Measurements from ENCODE around the gene OSBPL9.
A peak's percentile ranks its signal among the peaks of the same experiment; 100 is the strongest.

The OSBPL9 gene

DNA sequence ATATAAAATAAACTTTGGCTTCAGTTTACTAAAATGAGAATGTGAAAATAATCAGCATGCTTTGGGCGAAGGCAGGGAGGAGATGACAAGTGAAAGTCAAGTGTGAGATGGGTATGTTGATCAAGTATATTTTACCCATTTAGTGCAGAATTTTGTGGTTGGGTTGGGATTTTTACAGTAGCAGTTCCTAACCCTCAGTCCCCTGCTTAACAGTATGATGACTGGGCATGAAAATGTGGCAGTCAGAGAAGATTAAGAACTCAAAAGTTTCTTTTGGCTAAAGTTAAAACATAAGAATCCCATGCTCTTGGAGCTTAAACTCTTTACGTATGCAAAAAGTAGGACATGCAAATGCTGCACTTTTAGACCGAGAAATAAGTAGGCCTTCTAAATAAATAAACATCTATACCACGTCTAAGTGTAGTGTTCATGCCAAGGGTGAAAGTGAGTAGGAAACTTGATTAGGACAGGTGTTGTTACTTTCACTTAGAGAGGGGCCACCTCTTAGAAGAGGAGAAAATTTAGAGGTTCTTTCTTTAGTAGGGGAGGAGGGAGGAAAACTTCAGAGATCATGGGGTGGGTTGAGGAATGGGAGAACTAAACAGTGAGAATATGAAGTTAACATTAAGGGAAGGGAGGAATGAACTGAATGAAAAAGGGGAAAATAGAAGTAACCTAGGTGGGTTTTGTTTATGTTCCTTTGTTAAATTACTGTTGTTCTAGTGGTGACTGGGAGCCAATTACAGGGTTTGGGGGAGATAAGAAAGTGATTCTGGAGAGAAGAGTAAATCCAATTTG is 127.8 kb downstream of the OSBPL9 start:
- no peak for DNase-seq

DNA sequence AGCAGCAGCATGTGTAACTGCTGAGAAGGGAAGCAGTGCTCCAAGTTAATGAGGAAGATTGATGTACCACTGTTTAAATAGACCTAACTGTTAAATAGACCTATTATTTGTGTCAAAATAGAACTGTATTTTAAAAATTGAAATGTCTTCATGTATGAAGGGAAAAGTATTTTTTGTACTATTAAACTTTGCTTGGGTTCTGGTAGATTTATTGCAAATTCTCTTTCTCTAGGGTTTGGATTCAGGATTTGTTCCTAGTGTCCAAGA is 128.3 kb downstream of the OSBPL9 start:
- no peak for DNase-seq

DNA sequence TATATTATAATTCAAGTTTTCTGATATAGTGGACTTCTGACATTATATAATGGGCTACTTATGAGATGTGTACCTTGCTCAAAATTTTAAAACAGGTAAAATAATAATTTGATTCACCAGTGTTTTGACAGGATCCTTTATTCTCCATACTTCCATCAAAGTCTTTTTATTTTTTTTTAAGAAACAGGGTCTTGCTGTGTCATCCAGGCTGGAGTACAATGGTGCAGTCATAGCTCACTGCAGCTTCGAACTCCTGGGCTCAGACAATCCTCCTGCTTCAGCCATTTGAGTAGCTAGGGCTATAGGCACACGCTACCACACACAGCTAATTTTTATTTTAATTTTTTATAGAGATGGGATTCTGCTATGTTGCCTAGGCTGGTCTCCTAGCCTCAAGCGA is 132.3 kb downstream of the OSBPL9 start:
- DNase-seq: no peak

DNA sequence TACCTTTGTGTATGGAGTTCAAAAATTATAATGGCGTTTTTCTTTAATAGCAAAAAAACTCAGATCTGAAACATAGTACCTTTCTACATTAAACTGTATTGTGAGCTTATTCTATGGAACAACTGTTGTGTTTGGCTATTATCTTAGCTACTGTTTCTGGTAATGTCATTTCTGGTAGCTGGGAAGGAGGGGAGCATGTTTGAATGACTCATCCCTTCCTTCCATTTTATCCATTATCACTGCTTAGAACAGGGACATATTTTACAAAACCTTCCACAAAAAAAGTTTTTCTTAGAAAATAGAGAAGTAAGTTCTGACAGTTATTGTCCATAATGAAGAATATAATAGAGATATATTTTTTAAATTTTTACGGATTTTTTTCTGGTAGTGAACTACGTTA is 133.3 kb downstream of the OSBPL9 start:
- no peak for DNase-seq

DNA sequence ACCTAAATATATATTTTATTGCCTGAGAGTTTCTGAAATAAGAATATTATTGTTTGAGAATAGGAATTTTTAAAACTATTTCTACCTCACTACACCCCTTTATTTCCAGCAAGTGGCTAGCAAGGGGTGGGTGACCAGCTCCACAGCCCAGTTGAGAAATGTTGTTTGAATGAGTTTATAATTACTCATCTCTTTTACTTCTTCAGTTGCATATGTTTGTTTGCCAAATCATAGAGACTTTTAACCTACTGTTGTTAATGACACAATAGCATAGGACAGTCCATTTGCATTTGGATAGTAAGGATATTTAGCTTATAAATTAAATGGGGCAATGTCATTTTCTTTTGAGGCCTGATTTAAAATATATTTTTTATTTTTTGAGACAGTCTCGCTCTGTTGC is 133.8 kb downstream of the OSBPL9 start:
- DNase-seq: no peak

DNA sequence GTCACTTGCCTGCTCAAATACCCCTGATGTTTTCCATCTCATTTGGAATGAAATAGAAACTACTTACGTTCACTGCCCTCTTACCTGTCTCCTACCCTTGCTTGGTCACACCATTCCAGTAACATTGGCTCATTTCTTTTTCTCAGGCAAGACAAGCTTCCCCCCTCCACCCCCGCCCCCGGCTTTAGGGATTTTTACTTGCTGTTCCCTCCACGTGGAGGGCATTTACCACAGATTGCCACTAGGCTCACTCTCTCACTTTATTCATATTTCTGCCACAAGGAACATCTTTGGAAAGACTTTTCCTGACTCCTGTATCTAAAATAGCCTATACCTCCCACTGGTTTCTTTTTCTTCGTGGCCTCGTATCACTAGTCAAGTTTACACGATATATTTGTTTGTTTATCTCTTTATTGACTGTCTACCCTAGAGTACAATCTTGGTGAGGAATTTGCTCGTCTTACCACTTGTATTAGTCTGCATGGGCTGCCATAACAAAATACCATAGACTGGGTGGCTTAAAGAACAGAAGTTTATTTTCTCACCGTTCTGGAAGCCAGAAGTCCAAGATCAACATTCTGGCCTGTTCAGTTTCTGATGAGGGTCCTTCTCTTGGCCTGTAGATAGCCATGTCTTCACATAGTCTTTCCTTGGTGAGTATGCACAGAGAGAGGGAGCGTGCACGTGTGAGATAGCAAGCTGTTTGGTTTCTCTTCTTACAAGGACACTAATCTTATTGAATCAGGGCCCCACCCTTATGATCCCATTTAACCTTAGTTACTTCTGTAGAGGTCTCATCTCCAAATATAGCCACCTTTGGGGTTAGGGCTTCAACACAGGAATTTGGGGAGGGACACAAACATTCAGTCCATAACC is 135.4 kb downstream of the OSBPL9 start:
- no peak for DNase-seq

DNA sequence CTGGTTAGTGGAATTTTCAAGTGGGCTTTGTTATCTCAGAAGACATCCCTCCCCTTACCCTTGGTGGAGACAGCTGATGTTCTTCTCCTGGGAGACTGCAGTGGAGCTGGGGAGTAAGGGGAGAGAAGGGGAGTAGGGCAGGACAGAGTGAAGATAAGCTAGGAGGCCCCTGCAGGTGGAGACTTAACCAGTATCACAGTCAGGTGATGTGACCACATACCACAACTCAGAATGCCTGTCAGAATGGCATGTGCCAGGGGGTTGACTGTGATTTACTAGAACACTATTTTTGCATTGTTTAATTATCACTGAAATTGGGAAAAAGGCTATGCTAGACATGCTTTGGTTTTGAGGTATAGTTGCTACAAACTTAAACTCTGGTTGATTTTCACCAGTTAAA is 137.1 kb downstream of the OSBPL9 start:
- DNase-seq: no peak

DNA sequence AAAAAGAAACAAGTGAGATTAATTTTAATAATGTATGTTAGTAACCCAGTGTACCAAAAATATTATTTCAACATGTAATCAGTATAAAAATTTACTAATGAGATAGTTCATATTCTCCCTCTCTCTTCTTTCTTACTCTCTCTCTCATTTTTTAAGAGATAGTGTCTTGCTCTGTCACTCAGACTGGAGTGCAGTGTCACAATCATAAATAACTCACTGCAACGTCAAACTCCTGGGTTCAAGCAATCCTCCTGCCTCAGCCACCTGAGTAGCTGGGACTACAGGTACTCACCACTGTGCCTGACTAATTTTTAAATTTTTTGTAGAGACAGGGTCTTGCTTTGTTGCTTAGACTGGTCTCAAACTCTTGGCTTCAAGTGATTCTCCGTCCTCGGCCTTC is 137.8 kb downstream of the OSBPL9 start:
- DNase-seq: no peak

DNA sequence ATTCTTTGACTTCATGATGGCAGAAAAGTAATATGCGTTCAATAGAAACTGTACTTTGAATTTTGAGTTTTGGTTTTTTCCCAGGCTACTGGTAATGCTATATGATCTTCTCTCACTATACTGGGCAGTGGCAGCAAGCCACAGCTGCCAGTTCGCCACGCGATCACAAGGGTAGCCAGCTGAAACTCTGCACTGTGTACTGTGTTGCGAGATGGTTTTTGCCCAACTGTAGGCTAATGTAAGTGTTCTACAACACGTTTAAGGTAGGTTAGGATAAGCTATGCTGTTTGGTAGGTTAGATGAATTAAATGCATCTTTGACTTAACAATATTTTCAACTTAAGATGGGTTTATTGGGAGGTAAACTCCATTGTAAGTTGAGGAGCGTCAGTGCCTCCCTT is 138.5 kb downstream of the OSBPL9 start:
- no peak for DNase-seq

DNA sequence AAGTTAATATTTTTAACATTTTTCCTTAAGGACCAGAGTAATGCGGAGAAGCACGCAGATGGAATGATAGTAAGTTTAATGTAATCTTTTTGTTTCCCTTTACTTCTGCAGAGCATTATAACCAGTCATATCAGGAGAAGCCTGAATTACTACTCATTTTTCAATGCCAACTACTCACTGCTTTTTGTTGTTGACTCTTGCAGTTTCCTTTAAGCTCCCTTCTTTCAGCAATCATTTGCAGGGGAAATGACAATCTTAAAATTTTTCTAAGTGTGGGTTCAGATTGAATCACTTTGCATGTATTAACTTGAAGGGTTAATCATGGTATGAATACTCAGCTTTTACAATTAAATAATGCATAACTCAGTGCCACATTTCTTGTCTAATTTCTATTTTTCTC is 139.4 kb downstream of the OSBPL9 start:
- no peak for DNase-seq

DNA sequence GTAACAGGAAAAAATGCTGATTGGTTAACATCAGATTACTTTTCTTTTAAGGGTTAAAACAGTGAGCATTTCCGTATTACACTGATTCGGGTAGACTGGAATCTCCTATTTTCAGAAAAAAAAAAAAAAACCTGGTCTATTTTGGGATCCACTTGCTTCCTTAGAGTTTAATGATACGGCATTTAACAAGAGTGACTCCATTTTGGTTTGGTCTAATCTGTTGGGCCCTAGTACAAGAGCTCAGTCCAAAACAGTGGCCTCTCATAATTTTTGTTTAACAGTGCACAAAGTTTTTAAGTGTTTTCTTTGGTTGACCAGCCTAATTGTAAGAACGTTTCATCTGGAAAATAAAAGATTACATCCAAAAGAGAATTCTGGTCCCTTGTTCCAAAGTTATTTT is 141.4 kb downstream of the OSBPL9 start:
- DNase-seq: no peak

DNA sequence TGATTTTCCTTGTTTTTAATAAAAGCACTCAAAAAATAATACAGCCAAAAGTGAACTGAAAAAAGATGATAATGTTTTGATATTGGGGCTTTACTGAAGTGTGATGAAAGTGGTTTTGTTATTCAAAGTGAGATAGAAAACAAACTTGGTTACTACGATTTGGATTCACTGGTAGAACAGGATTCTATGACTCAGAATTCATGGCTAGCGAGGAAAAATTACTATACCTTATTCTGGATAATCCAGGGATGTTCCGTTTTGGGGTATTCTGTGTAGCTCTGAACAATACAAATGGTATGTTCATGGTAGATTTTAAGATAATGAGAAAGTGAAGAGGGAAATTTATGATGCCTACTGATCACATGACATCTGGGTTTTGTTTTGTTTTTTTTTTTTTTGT is 144.0 kb downstream of the OSBPL9 start:
- DNase-seq: no peak

DNA sequence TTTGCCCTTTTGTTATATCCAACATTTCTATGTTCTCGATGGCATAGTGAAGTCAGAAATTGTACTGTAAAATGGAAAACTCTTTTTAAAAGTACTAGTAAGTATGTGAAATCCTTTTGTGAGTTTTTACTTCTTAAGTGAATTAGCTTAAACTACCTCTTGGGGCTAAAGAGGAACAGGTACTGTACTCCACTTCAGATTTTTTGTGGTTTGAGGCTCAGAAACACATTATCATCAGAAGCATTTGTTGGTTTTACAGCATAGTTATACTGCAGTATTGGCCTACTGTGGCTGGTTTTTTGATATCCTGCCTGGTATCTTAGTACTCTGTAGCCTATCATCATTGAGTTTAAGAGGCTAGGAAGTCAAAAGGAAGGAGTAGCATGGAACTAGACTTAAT is 144.5 kb downstream of the OSBPL9 start:
- no peak for DNase-seq

DNA sequence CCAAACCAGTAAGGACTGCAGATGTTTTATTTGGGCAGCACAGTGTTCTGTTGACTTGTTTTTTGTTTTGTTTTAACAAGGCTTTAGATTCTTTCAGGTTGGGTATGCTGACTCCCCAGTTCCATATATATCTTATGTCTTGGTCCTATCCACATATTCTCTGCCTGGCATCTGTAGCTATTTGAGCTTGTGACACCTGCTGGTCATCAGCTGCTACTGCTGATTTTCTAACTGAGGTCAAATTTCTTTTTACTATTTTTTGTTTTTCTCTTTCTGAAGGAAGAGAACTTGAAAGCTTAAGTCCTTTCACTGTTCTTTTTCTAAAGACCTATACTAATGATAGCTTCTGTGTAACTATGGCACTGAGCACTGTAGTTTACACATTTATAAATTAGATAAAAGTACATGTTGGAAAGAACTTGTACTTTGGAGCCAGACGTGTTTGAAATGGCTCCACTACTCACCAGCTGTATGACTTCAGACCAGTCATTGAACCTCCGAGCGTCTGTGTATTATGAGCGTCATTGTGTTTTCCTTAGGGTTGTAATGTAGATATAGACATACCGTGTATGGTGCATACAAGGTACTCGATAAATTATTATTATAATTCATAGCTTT is 152.2 kb downstream of the OSBPL9 start:
- DNase-seq: peak; percentile 20 to 42

DNA sequence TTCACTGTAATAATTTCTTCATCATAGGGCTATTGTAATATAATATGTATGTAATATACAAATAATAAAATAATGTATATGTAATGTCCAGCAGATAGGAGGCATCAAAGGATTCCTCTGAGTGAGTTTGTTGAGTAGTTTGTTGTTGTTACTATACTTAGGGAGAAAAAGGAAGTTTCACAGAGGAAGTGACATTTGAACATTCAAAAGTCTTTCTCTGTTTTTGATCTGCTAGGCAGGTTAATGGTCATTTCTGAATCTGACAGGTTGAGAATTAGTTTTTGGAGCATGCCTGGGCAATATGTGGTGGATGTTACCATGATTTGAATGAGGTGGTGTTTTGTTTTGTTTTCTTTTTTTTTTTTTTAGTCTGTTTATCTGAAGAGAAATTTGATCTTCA is 159.5 kb downstream of the OSBPL9 start:
- DNase-seq: no peak

DNA sequence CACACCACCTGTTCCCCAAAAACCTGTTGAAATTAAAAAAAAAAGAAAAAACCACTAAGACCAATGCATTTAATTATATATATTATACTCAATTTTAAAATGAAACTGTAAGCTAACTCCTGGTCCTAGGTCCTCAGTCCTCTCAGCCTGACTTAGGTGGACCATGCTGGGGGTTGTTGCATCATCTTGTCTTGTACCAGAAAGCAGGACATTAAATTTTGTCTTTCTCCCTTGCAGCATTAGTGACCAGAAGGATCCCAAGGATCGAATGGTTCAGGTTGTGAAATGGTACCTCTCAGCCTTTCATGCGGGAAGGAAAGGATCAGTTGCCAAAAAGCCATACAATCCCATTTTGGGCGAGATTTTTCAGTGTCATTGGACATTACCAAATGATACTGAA is 164.0 kb downstream of the OSBPL9 start:
- no peak for DNase-seq

DNA sequence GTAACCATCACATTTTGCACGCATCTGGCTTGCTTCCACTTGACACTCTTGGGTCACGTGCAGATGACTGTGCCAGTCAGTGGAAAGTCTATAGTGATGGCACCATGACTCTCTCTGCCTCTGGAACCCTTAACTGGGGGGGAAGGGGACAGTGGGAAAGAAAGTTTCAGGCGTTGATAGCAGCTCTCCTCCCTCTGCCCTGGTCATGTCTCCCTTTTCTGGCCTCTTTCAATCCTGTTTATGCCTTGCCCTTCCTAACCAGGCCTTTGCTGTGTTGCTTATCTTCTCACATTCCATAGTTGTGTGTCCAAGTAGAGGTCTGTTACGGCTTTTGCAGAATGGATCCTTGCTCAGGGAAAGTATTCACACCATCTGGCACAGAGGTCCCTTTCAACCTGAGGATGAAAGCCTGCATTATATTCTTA is 168.1 kb downstream of the OSBPL9 start:
- DNase-seq: no peak

DNA sequence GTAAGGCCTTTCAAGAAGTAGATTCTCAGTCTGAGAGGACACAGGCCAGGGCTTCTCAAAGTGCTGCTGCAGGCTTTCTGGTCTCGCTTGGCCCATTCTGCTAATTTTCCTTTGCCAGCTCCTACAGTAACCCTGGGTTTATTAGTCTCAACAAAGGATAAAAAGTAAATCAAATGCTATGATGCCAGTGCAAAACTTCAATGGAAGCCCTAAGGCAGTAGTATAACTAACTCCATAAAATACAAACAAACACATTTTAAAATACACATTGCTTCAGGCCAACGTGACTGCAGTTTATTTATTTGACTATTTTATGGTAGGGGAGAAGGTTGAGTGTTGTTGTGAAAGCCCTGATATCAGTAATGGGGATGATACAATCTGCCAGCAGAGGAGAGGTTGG is 172.0 kb downstream of the OSBPL9 start:
- no peak for DNase-seq

DNA sequence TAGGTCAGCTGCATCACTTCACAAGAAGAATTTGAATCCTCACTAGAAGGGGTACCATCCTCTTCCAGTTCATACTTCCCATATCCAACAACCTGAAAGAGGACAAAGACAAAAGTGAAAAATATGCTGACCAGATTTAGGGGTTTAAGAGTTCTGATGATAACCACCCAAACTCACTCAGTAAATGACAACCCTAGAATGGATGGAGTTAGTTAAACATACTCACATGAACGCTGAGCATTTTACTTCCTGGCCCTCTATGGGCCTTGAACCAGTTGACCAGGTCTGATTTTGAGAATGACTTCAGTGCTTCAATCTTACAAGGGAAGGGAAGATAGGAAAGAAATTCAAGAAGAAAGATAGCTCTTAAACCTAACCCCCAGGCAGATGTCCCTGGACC is 172.4 kb downstream of the OSBPL9 start:
- DNase-seq: no peak

DNA sequence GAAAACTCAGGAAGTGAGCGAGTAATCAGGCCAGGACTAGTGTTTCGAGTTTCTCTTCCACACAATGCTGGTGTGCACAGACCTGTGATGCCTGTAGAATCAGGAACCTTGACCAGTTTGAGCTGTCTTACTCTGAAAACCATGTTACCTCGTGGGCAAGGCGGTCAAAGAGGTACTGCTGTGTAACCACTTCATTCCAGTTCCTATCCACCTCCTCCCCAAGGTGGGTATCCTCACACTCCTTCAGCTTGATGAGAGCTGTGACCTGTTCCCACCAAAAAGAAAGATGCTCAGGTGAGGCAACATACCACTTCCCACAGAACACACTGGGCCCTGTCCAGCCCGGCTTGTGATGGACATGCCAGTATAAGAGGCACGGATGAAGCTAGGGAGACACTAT is 173.5 kb downstream of the OSBPL9 start:
- DNase-seq: no peak

DNA sequence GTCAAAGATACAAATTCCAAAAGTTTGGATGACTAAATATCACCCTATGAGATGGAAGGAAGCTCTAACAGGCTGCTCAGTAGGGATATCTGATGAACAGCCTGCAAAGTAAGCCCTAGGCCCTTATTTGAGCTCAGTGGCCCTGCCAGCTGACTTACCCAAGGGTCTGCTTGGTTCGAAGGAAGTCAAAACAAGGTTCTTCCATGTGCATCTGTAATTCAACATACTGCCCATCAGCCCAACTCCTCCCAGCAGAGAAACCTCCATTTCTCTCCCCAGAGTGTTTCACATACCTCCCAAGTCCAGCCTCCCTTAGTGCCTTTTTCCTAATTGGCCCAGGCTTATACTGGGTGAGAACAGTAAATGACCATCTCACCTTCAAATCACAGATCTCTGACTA is 175.0 kb downstream of the OSBPL9 start:
- DNase-seq: no peak

DNA sequence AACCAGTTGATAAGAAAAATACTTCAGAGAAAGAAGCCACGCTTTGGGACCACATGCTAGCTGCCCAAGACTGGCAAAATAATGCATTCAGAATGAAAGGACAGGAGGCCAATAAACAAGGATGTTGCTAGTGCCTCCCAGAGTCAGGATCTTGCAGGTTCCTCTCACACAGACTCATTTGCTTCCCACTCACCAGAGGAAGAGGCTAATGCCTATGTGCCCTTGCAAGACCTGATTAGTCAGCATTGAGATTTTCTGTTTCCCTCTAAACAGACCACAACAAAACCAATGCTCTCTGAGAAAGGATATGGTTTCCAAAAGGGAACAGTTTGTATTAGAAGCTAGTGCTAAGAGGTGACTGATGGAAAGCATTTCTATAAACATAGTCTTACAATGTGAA is 176.0 kb downstream of the OSBPL9 start:
- no peak for DNase-seq

DNA sequence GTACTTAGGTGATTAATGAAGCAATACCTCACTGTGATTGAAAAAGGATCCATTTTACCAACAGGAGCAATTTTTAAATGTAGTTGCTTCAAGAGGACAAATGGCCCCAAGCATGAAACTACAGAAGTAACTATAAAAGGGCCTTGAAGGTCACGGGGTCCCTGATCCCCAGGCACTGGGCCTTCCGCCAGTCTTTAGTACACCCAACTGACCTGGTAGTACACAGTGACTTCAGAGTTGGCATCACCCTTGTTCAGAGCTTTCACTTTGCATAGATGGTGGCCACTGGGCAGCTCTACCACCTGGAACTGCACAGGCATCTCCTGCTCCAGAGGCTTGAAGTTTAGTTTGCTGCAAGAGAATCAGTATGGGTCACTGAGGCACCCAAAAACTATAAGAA is 177.4 kb downstream of the OSBPL9 start:
- DNase-seq: no peak

DNA sequence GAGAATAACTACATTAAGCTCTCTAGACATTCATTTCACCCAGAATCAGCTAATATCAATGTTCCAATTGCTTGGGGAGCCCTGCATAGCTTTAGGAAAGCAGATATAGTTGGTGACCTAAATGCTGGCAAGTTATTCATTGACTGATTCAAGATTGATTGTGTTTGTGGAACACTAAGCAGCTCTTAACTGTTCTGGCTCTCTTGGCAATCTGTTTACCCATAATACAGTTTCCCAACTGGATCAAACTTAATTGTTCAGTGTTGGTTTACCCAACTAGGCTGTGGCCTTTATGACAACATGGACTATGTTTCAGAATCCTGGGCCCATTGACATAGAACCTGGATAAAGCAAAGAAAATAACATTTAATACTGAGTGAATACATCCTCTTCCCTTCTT is 178.0 kb downstream of the OSBPL9 start:
- no peak for DNase-seq
